Measurements from ENCODE around the gene E2F1.

The E2F1 gene

DNA sequence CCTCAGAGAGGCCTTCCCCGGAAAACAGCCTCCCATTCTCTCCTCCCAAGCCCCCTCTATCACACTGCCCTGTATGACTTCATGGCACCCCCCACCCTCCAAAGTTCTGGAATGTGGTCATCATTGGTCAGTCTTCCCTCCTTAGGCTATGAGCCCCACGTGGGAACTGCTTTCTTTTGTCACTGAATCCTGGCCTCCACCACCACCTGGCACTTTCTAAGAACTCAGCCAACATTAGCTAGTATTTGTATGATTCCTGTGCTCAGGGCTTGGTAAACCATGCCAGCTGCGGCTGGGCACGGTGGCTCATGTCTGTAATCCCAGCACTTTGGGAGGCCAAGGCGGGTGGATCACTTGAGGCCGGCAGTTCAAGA is 8.4 kb upstream of the E2F1 start:
- DNase-seq (ENCODE audit: low read depth in 1 of 2, low spot score in 1 of 2), result no peak
- Histone ChIP-seq H3K4me3 (replicated peaks; ENCODE audit: insufficient read depth, low read length) (no peak overlapping the region), H3K27ac (replicated peaks) (no peak overlapping the region), H3K27me3 (ENCODE audit: insufficient read depth, poor library complexity, severe bottlenecking) (no peaks in the 10 kb centered on the region)
- TF ChIP-seq, protein P1, sequence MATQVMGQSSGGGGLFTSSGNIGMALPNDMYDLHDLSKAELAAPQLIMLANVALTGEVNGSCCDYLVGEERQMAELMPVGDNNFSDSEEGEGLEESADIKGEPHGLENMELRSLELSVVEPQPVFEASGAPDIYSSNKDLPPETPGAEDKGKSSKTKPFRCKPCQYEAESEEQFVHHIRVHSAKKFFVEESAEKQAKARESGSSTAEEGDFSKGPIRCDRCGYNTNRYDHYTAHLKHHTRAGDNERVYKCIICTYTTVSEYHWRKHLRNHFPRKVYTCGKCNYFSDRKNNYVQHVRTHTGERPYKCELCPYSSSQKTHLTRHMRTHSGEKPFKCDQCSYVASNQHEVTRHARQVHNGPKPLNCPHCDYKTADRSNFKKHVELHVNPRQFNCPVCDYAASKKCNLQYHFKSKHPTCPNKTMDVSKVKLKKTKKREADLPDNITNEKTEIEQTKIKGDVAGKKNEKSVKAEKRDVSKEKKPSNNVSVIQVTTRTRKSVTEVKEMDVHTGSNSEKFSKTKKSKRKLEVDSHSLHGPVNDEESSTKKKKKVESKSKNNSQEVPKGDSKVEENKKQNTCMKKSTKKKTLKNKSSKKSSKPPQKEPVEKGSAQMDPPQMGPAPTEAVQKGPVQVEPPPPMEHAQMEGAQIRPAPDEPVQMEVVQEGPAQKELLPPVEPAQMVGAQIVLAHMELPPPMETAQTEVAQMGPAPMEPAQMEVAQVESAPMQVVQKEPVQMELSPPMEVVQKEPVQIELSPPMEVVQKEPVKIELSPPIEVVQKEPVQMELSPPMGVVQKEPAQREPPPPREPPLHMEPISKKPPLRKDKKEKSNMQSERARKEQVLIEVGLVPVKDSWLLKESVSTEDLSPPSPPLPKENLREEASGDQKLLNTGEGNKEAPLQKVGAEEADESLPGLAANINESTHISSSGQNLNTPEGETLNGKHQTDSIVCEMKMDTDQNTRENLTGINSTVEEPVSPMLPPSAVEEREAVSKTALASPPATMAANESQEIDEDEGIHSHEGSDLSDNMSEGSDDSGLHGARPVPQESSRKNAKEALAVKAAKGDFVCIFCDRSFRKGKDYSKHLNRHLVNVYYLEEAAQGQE (IDR thresholded peaks at IDR 0.05; ENCODE audit: insufficient replicate concordance, low read depth), result no peak

DNA sequence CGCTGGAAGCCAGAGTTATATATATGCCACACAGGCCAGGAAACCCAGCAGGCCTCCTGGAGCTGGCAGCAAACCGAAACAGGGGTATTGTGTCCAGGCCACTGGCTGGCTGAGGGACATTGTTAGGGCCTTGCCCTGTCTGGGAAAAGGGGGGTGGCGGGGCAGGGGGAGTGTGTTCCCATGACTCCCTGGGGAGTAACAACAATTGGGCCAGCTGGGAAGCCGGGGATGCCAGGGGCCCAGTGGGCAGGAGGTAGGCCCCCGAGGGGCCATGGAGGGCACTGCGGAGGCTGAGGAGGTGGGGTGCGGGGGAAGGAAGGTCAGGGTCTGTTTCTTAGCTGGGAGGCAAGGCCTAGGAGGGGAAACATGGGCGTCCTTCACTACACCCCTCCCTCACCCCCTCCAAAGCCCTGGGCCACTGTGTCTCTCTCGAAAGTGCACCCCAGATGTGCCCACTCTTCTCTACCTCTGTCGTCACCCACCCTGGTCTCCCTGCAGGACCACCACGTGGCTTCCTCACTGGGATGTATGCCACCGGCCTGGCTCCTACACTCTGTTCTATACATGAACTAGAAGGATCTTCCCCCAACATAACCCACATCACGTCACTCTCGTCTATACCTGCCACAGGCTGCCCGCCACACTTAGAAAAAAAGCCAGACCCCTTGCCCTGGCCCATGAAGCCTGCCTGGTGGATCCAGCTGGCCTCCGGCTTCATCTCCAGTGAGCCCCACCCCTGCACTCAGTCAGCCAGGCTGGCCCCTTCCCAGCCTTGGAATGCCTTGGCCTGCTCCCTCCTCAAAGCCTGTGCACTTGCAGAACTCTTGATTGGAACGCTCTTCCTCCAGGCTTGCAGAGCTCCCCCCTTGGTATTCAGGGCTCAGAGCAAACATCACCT is 7.8 kb upstream of the E2F1 start:
- Histone ChIP-seq H3K4me3 (replicated peaks; ENCODE audit: insufficient read depth, low read length) (no peak overlapping the region), H3K27ac (replicated peaks) (no peak overlapping the region), H3K27me3 (ENCODE audit: insufficient read depth, poor library complexity, severe bottlenecking) (no peaks in the 10 kb centered on the region)
- TF ChIP-seq, protein P2, sequence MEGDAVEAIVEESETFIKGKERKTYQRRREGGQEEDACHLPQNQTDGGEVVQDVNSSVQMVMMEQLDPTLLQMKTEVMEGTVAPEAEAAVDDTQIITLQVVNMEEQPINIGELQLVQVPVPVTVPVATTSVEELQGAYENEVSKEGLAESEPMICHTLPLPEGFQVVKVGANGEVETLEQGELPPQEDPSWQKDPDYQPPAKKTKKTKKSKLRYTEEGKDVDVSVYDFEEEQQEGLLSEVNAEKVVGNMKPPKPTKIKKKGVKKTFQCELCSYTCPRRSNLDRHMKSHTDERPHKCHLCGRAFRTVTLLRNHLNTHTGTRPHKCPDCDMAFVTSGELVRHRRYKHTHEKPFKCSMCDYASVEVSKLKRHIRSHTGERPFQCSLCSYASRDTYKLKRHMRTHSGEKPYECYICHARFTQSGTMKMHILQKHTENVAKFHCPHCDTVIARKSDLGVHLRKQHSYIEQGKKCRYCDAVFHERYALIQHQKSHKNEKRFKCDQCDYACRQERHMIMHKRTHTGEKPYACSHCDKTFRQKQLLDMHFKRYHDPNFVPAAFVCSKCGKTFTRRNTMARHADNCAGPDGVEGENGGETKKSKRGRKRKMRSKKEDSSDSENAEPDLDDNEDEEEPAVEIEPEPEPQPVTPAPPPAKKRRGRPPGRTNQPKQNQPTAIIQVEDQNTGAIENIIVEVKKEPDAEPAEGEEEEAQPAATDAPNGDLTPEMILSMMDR (IDR thresholded peaks at IDR 0.05; ENCODE audit: insufficient read depth, low read length), result no peak
- TF ChIP-seq SPI1 (IDR thresholded peaks at IDR 0.05; ENCODE audit: borderline replicate concordance, low read depth) (no peak), POLR2AphosphoS5 (IDR thresholded peaks at IDR 0.05; ENCODE audit: low read depth) (no peak), GABPA (IDR thresholded peaks at IDR 0.05; ENCODE audit: low read depth) (no peak)
- TF ChIP-seq, protein P1 (IDR thresholded peaks at IDR 0.05; ENCODE audit: insufficient replicate concordance, low read depth), result no peak
- no peak for DNase-seq (ENCODE audit: low read depth in 1 of 2, low spot score in 1 of 2)

DNA sequence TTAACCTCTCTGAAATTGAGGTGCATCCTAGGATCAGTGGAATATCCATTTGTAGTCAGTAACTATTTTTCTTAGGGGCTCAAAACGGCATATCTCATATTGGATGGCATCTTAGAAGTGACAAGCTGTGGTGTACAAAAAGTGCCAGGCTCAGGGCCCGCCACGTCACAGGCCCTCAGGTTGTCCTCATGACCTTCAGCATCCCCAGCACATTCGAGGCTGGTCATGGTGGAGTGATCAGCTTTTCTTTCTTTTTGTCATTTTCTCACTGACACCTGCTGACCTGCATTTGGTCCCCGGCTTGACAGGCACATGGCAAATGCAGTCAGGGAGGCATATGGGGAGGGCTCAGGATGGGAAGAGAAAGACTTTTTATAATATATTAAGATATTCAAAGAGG is 7.1 kb upstream of the E2F1 start:
- no peak overlapping the region for H3K4me3 ChIP-seq (replicated peaks; ENCODE audit: insufficient read depth, low read length)
- no peaks in the 10 kb centered on the region for H3K27me3 ChIP-seq (ENCODE audit: insufficient read depth, poor library complexity, severe bottlenecking)
- no peak for DNase-seq (ENCODE audit: low read depth in 1 of 2, low spot score in 1 of 2)
- no peak overlapping the region for H3K27ac ChIP-seq (replicated peaks)
- no peak for TF ChIP-seq POLR2AphosphoS5 (IDR thresholded peaks at IDR 0.05; ENCODE audit: low read depth)
- TF ChIP-seq, protein P1 (IDR thresholded peaks at IDR 0.05; ENCODE audit: insufficient replicate concordance, low read depth), result no peak
- TF ChIP-seq, protein P2 (IDR thresholded peaks at IDR 0.05; ENCODE audit: insufficient read depth, low read length), result no peak
- TF ChIP-seq SPI1 (IDR thresholded peaks at IDR 0.05; ENCODE audit: borderline replicate concordance, low read depth), result no peak
- no peak for TF ChIP-seq GABPA (IDR thresholded peaks at IDR 0.05; ENCODE audit: low read depth)

Measured in HL-60 (cell line).